Smooth muscle cell (in vitro differentiated cells): Measurements from ENCODE around the gene ADD2. TPM values are rescaled to one million over a fixed set of nuclear protein-coding genes. Genes with fewer than 3 reads are reported as not detected.

Source experiments
- DNase-seq: peaks from one replicate; lab custom pipeline; 2025; ENCODE audit not compliant: unreplicated experiment; lab: John Stamatoyannopoulos, UW
- H2AFZ ChIP-seq: fragments of 200-600 bp; sonication (generic); 2 replicates; pipeline ENCODE4 v1.6.0; 2016; ENCODE audit warnings: antibody characterized with exemption, low read depth, mild to moderate bottlenecking
- H3F3A ChIP-seq: fragments of 200-600 bp; sonication (generic); 2 replicates; pipeline ENCODE4 v1.6.0; 2017; ENCODE audit warnings: antibody characterized with exemption, low read depth
- H3K27ac ChIP-seq: fragments of 200-600 bp; sonication (generic); 2 replicates; pipeline ENCODE4 v1.5.1; 2016; ENCODE audit warnings: low read depth, mild to moderate bottlenecking
- H3K27me3 ChIP-seq: fragments of 200-600 bp; sonication (generic); 2 replicates; pipeline ENCODE4 v1.6.1; 2016; ENCODE audit warnings: low read depth, mild to moderate bottlenecking
- H3K36me3 ChIP-seq: fragments of 200-600 bp; sonication (generic); 2 replicates; pipeline ENCODE4 v1.5.1; 2016; ENCODE audit warnings: low read depth
- H3K4me1 ChIP-seq: fragments of 200-600 bp; sonication (generic); 2 replicates; pipeline ENCODE4 v1.5.1; 2016; ENCODE audit warnings: low read depth
- H3K4me2 ChIP-seq: fragments of 200-600 bp; sonication (generic); 2 replicates; pipeline ENCODE4 v1.6.0; 2016; ENCODE audit warnings: mild to moderate bottlenecking
- H3K4me3 ChIP-seq: fragments of 200-600 bp; sonication (generic); 2 replicates; pipeline ENCODE4 v1.5.1; 2016; ENCODE audit warnings: mild to moderate bottlenecking
- H3K79me2 ChIP-seq: fragments of 200-600 bp; sonication (generic); 2 replicates; pipeline ENCODE4 v1.6.0; 2016; ENCODE audit warnings: low read depth, mild to moderate bottlenecking
- H3K9ac ChIP-seq: fragments of 200-600 bp; sonication (generic); 2 replicates; pipeline ENCODE4 v1.6.0; 2016; ENCODE audit warnings: low read depth
- H3K9me3 ChIP-seq: fragments of 200-600 bp; sonication (generic); replicated peaks from 2 replicates; pipeline ENCODE4 v1.5.1; 2016; ENCODE audit warnings: low read depth
- H4K20me1 ChIP-seq: fragments of 200-600 bp; sonication (generic); 2 replicates; pipeline ENCODE4 v1.6.0; 2016; ENCODE audit warnings: low read depth
- CTCF ChIP-seq: fragments of 200-600 bp; sonication (generic); IDR thresholded peaks from 2 replicates; pipeline ENCODE4 v1.5.1; 2017; ENCODE audit warnings: borderline replicate concordance, mild to moderate bottlenecking, antibody characterized with exemption; ENCODE audit not compliant: insufficient read depth, poor library complexity, severe bottlenecking
- WGBS: methylation state at CpG from one replicate; pipeline ENCODE4 v1.1.7; 2016; ENCODE audit warnings: low lambda C conversion rate; 5-methylcytosine and 5-hydroxymethylcytosine counted together
- polyA plus RNA-seq: library from polyadenylated mRNA; unstranded; fragments of >200 nt; fragmentation: Nextera tagmentation; extraction: Ambion mirVana; gene quantifications from 2 replicates; pipeline ENCODE4 v1.2.1, GENCODE V29; 2016
- total RNA-seq: library from RNA; depleted of rRNA; stranded (reverse); fragments of >200 nt; gene quantifications from 2 replicates; pipeline ENCODE4 v1.2.3, GENCODE V29; 2014

Gene ADD2
- total and polyA plus RNA-seq, 2 experiments from 2014 or later: 4.3 to 7.1 TPM

- Histone ChIP-seq H3K79me2 (no peaks in the 10 kb centered on the region), H3K9me3 (no peaks in the 10 kb centered on the region), H3K4me3 (no peak overlapping the region), H3K27me3 (no peaks in the 10 kb centered on the region), H3F3A (no peaks in the 10 kb centered on the region), H3K4me1 (peaks cover 24% of the 10 kb centered on the region), H3K36me3 (no peaks in the 10 kb centered on the region), H3K4me2 (no peak overlapping the region), H3K9ac (no peak overlapping the region), H3K27ac (no peak overlapping the region), H4K20me1 (no peaks in the 10 kb centered on the region), H2AFZ (no peak overlapping the region)
- WGBS: 81% methylated on average over 2 of the region's 2 CpGs
- DNase-seq: no peak
- no peak for TF ChIP-seq CTCF
Measured at GRCh38 chr2:70738159-70738558, 29.8 kb downstream of the ADD2 start.

GRCh38 chr2:70735071-70735470 lies 32.9 kb downstream of the ADD2 start:
- Histone ChIP-seq H3K4me1 (peaks cover 32% of the 10 kb centered on the region), H2AFZ (no peak overlapping the region), H3K9me3 (no peaks in the 10 kb centered on the region), H3K36me3 (no peaks in the 10 kb centered on the region), H3K9ac (no peak overlapping the region), H3K4me2 (no peak overlapping the region), H3F3A (no peaks in the 10 kb centered on the region), H4K20me1 (no peaks in the 10 kb centered on the region), H3K27ac (no peak overlapping the region), H3K4me3 (no peak overlapping the region), H3K27me3 (no peaks in the 10 kb centered on the region), H3K79me2 (no peaks in the 10 kb centered on the region)
- no peak for DNase-seq
- 56% methylated on average over 2 of the region's 2 CpGs for WGBS
- no peak for TF ChIP-seq CTCF

- peaks cover 32% of the 10 kb centered on the region for H3K4me1 ChIP-seq
- H4K20me1 ChIP-seq: no peaks in the 10 kb centered on the region
- H3K4me3 ChIP-seq: no peak overlapping the region
- no peak overlapping the region for H3K27ac ChIP-seq
- H3K9ac ChIP-seq: no peak overlapping the region
- no peak for DNase-seq
- 48% methylated on average over 7 of the region's 7 CpGs for WGBS
- H3K36me3 ChIP-seq: no peaks in the 10 kb centered on the region
- no peaks in the 10 kb centered on the region for H3K79me2 ChIP-seq
- no peak overlapping the region for H3K4me2 ChIP-seq
- no peaks in the 10 kb centered on the region for H3K27me3 ChIP-seq
- H2AFZ ChIP-seq: no peak overlapping the region
- no peaks in the 10 kb centered on the region for H3F3A ChIP-seq
- no peak for TF ChIP-seq CTCF
- H3K9me3 ChIP-seq: no peaks in the 10 kb centered on the region
Measured at GRCh38 chr2:70733646-70734180, 34.3 kb downstream of the ADD2 start.
